MCF 10A (cell line): ENCODE measurements around the gene IL17REL. TPM values are rescaled to one million over a fixed set of nuclear protein-coding genes. Genes with fewer than 3 reads are reported as not detected.

Source experiments
- BruUV-seq: library from RNA; stranded (reverse); fragments of 400-500 nt; replicated peaks from 2 replicates; lab custom pipeline; 2021; lab: Mats Ljungman, UMichigan
- CTCF ChIA-PET: fragments of 300-600 bp; sonication (Branson Sonifier 250); formaldehyde crosslinking; extraction: SDS; loops from one replicate; lab custom pipeline; 2021; ENCODE audit warnings: antibody characterized with exemption, inconsistent platforms; lab: Yijun Ruan, JAX
- POLR2A ChIA-PET: fragments of 300-600, 350-650 bp; sonication (Branson Sonifier 250); formaldehyde crosslinking; extraction: SDS; loops from one replicate; lab custom pipeline; 2020; ENCODE audit warnings: antibody characterized with exemption, inconsistent platforms; lab: Yijun Ruan, JAX
- DNase-seq: peaks from one replicate; pipeline ENCODE4 v3.0.0-alpha.2; 2018; ENCODE audit not compliant: unreplicated experiment
- H3K27ac Mint-ChIP-seq: one replicate; pipeline ENCODE4 v1.8.0; 2022; ENCODE audit warnings: mild to moderate bottlenecking, low read depth, mixed read lengths; ENCODE audit not compliant: unreplicated experiment
- H3K27me3 Mint-ChIP-seq: one replicate; pipeline ENCODE4 v1.8.0; 2022; ENCODE audit warnings: mixed read lengths; ENCODE audit not compliant: insufficient read depth, unreplicated experiment
- H3K36me3 Mint-ChIP-seq: one replicate; pipeline ENCODE4 v1.8.0; 2022; ENCODE audit warnings: mild to moderate bottlenecking, moderate library complexity, mixed read lengths; ENCODE audit not compliant: insufficient read depth, unreplicated experiment
- H3K4me1 Mint-ChIP-seq: one replicate; pipeline ENCODE4 v1.8.0; 2022; ENCODE audit warnings: mixed read lengths; ENCODE audit not compliant: insufficient read depth, unreplicated experiment
- H3K4me3 Mint-ChIP-seq: one replicate; pipeline ENCODE4 v1.8.0; 2022; ENCODE audit warnings: mild to moderate bottlenecking, moderate library complexity, mixed read lengths; ENCODE audit not compliant: unreplicated experiment
- H3K9me3 Mint-ChIP-seq: one replicate; pipeline ENCODE4 v1.8.0; 2022; ENCODE audit warnings: mixed read lengths; ENCODE audit not compliant: unreplicated experiment
- CTCF ChIP-seq: fragments of 200-600 bp; IDR thresholded peaks from one replicate; pipeline ENCODE4 v1.8.0; 2022; ENCODE audit warnings: antibody characterized with exemption, mild to moderate bottlenecking; ENCODE audit not compliant: unreplicated experiment
- intact Hi-C: fragments of 100-400 bp; cut with micrococcal nuclease; formaldehyde crosslinking; loops from 2 replicates; pipeline ENCODE4 v1.14.1; 2022
- total RNA-seq: library from RNA; stranded (reverse); gene quantifications from 2 replicates; pipeline ENCODE4 v1.2.3, GENCODE V29; 2022

Gene IL17REL
- total RNA-seq, 1 experiment from 2014 or later, result not detected

- DNase-seq, result no peak
- intact Hi-C loops, result loop anchor here (5.0 kb wide), 1 partner anchor 54 kb away; no protein-coding TSS in a partner anchor
- ChIA-PET CTCF (interaction anchor here (1.6 kb wide), 1 partner anchor 13 kb away, joined by 3 read pairs; the partner anchor contains the start of gene IL17REL), POLR2A (no interaction called here)
- Mint-ChIP-seq H3K4me3 (no peak overlapping the region), H3K27me3 (peaks cover 9% of the 10 kb centered on the region), H3K9me3 (no peaks in the 10 kb centered on the region), H3K36me3 (no peaks in the 10 kb centered on the region), H3K27ac (no peak overlapping the region), H3K4me1 (peaks cover 11% of the 10 kb centered on the region)
- no TSS peak for BruUV-seq
- no peak for TF ChIP-seq CTCF
Observed at GRCh38 chr22:50025993-50026392, 13.4 kb upstream of the IL17REL start.

GRCh38 chr22:50022171-50022819, 9.7 kb upstream of the IL17REL start:
- intact Hi-C loops, result no loop called here
- Mint-ChIP-seq H3K27me3 (peaks cover 9% of the 10 kb centered on the region), H3K27ac (no peak overlapping the region), H3K4me1 (peaks cover 1% of the 10 kb centered on the region), H3K36me3 (no peaks in the 10 kb centered on the region), H3K4me3 (no peak overlapping the region), H3K9me3 (no peaks in the 10 kb centered on the region)
- ChIA-PET POLR2A (no interaction called here), CTCF (no interaction called here)
- no peak for TF ChIP-seq CTCF
- BruUV-seq, result no TSS peak
- DNase-seq, result no peak

- H3K4me1 Mint-ChIP-seq, result no peaks in the 10 kb centered on the region
- POLR2A ChIA-PET, result no interaction called here
- H3K27ac Mint-ChIP-seq, result no peak overlapping the region
Observed at GRCh38 chr22:50020606-50021005, 8.0 kb upstream of the IL17REL start.

GRCh38 chr22:50019316-50019715, 6.8 kb upstream of the IL17REL start:
- Mint-ChIP-seq H3K36me3 (no peaks in the 10 kb centered on the region), H3K4me1 (no peaks in the 10 kb centered on the region), H3K27ac (no peak overlapping the region), H3K9me3 (no peaks in the 10 kb centered on the region), H3K4me3 (no peak overlapping the region), H3K27me3 (peaks cover 3% of the 10 kb centered on the region)
- no peak for TF ChIP-seq CTCF
- POLR2A ChIA-PET, result no interaction called here
- no peak for DNase-seq
- intact Hi-C loops, result no loop called here
- no TSS peak for BruUV-seq
- CTCF ChIA-PET, result interaction anchor here (1.1 kb wide), 1 partner anchor 27 kb away, joined by 3 read pairs; no protein-coding TSS in a partner anchor

More at GRCh38 chr22:50020606-50021005, 8.0 kb upstream of the IL17REL start:
- H3K27me3 Mint-ChIP-seq, result peaks cover 9% of the 10 kb centered on the region
- TF ChIP-seq CTCF, result no peak
- no peaks in the 10 kb centered on the region for H3K9me3 Mint-ChIP-seq
- no peaks in the 10 kb centered on the region for H3K36me3 Mint-ChIP-seq
- no peak overlapping the region for H3K4me3 Mint-ChIP-seq
- BruUV-seq, result no TSS peak
- intact Hi-C loops, result no loop called here
- CTCF ChIA-PET, result no interaction called here
- DNase-seq, result no peak
